Measurements from ENCODE around the gene SIAH2.

SIAH2 gene

DNA sequence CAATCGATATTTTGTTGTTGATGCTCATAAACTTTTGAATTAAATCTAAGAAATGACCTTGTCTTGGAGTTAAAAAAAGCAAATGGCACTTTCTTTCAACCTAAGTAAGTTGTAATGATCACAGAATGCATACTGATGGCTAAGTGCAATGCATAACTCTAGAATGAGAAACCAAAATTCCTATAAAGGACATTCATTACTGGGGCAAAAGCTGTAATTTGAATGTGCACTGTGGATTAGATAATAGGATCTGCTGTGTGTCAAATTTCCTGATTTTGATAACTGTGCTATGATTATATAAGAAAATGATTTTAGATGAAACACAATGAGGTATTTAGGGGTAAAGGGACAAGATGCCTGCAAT, 14.3 kb downstream of the SIAH2 start:
- TF ChIP-seq, protein P1, sequence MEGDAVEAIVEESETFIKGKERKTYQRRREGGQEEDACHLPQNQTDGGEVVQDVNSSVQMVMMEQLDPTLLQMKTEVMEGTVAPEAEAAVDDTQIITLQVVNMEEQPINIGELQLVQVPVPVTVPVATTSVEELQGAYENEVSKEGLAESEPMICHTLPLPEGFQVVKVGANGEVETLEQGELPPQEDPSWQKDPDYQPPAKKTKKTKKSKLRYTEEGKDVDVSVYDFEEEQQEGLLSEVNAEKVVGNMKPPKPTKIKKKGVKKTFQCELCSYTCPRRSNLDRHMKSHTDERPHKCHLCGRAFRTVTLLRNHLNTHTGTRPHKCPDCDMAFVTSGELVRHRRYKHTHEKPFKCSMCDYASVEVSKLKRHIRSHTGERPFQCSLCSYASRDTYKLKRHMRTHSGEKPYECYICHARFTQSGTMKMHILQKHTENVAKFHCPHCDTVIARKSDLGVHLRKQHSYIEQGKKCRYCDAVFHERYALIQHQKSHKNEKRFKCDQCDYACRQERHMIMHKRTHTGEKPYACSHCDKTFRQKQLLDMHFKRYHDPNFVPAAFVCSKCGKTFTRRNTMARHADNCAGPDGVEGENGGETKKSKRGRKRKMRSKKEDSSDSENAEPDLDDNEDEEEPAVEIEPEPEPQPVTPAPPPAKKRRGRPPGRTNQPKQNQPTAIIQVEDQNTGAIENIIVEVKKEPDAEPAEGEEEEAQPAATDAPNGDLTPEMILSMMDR (IDR thresholded peaks at IDR 0.05; ENCODE audit: low read depth, low read length), result no peak
- no peak for DNase-seq (ENCODE audit: extremely low read depth, low read depth)

DNA sequence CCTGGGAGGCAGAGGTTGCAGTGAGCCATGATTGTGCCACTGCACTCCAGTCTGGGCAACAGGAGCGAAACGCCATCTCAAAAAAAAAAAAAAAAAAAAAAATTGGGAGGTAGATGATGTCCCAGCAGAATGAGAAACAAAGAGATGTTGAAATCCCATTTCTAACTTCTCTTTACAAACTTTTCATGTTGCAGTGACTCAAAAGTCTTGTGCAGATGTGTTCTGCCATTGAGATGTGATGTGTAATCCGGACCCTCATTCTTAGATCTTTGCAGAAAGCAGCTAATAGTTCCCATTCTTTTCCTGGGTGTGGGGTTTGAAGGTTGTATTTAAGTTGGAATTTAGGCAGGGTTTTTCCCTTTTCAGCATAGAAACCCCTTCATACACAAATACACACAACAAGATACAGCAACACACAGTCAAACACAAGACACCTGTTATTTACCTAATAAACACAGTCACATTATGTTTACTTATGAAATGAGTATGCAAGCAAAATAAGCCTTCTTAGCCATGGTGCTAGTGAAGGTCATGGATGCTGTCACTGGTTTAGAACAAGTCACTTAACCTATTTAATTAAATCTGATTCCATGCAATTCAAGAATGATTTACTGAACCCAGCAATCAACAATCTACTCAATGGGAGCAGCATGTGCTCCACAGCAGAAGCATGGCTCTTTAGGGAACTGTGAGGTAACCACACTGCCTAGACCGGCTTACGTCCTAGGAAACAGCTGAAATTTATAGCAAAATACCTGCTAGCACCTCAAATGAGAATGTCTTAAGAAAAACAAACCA, 14.9 kb downstream of the SIAH2 start:
- TF ChIP-seq, protein P1 (IDR thresholded peaks at IDR 0.05; ENCODE audit: low read depth, low read length), result no peak
- no peak for DNase-seq (ENCODE audit: extremely low read depth, low read depth)

GRCh38 chr3:150746791-150747590, 16.0 kb downstream of the SIAH2 start:
- TF ChIP-seq, protein P1 (IDR thresholded peaks at IDR 0.05; ENCODE audit: low read depth, low read length), result no peak
- DNase-seq (ENCODE audit: extremely low read depth, low read depth), result no peak

DNA sequence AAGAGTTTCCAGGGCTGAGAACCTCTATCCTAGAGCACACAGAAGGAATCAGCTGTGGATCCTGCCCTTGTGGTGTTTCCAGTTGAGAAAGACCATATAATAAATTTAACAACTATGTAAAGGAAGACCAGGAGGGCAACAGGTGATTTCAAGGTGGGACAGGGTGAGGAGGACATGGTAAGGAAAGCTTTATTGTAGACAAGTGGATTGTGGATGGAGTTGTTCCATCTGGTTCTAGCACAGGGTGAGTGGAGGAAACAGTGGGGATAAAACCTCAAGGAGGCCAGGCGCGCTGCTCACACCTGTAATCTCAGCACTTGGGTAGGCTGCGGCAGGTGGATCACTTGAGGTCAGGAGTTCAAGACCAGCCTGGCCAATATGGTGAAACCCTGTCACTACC, 17.1 kb downstream of the SIAH2 start:
- TF ChIP-seq, protein P1 (IDR thresholded peaks at IDR 0.05; ENCODE audit: low read depth, low read length), result no peak
- no peak for DNase-seq (ENCODE audit: extremely low read depth, low read depth)

DNA sequence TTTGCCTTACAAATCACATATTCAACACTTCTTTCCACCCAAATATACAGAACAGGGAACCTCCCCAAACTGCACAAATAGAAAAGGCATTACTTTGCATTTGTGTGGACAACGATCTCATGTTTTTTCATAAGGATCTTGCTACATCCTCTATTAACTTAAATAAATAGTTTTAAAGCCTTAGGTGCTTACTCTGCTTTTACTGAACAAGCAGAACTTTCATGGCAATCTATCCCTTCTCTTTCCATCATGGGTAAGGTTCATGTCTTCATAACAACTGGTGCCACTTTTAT, 18.1 kb downstream of the SIAH2 start:
- DNase-seq (ENCODE audit: extremely low read depth, low read depth), result no peak
- TF ChIP-seq, protein P1 (IDR thresholded peaks at IDR 0.05; ENCODE audit: low read depth, low read length), result no peak

- TF ChIP-seq, protein P1 (IDR thresholded peaks at IDR 0.05; ENCODE audit: low read depth, low read length), result no peak
- DNase-seq (ENCODE audit: extremely low read depth, low read depth), result no peak
These were observed 18.7 kb downstream of the SIAH2 start for GRCh38 chr3:150744041-150744918.
